Medulla oblongata (tissue), 1 donor: ENCODE results near the gene MANBA.
"Not testable (repeated sequence)": the region's sequence is repeated elsewhere in the genome, so short reads cannot be mapped to it uniquely, and the experiment has no call there.

Source experiments
- DNase-seq: peaks from one replicate; pipeline ENCODE4 v3.0.0-alpha.2; 2015; ENCODE audit errors: extremely low spot score

The MANBA gene

GRCh38 chr4:102620697-102621497 lies 139.9 kb downstream of the MANBA start:
- DNase-seq: peak; percentile 81

- not testable (repeated sequence) for DNase-seq
Measured at GRCh38 chr4:102619776-102620631, 140.8 kb downstream of the MANBA start.

- DNase-seq: not testable (repeated sequence)
Measured at GRCh38 chr4:102619021-102619420, 141.7 kb downstream of the MANBA start.

GRCh38 chr4:102616636-102617035 lies 144.1 kb downstream of the MANBA start:
- DNase-seq: no peak

- no peak for DNase-seq
Measured at GRCh38 chr4:102614801-102615200, 146.0 kb downstream of the MANBA start.

- peak; percentile 23 for DNase-seq
Measured at GRCh38 chr4:102612824-102613366, 147.9 kb downstream of the MANBA start.

- no peak for DNase-seq
Measured at GRCh38 chr4:102612210-102612609, 148.6 kb downstream of the MANBA start.

- DNase-seq: no peak
Measured at GRCh38 chr4:102610476-102610875, 150.3 kb downstream of the MANBA start.

GRCh38 chr4:102610007-102610406 lies 150.8 kb downstream of the MANBA start:
- DNase-seq: peak; percentile 30

GRCh38 chr4:102608190-102608589 lies 152.6 kb downstream of the MANBA start:
- no peak for DNase-seq

GRCh38 chr4:102606846-102607450 lies 153.8 kb downstream of the MANBA start:
- DNase-seq: peak; percentile 50

- no peak for DNase-seq
Measured at GRCh38 chr4:102606261-102606660, 154.5 kb downstream of the MANBA start.

GRCh38 chr4:102604222-102604940 lies 156.4 kb downstream of the MANBA start:
- DNase-seq: no peak

GRCh38 chr4:102601586-102602227 lies 159.1 kb downstream of the MANBA start:
- DNase-seq: no peak

GRCh38 chr4:102600689-102601088 lies 160.1 kb downstream of the MANBA start:
- no peak for DNase-seq

GRCh38 chr4:102599886-102600285 lies 160.9 kb downstream of the MANBA start:
- DNase-seq: no peak

GRCh38 chr4:102599455-102599854 lies 161.3 kb downstream of the MANBA start:
- DNase-seq: no peak

- no peak for DNase-seq
Measured at GRCh38 chr4:102598762-102599374, 161.9 kb downstream of the MANBA start.

GRCh38 chr4:102598086-102598761 lies 162.5 kb downstream of the MANBA start:
- no peak for DNase-seq

GRCh38 chr4:102596532-102596931 lies 164.2 kb downstream of the MANBA start:
- DNase-seq: no peak
